Loucy (cell line): ENCODE data around the gene DHX30.
"Not testable (repeated sequence)": the region's sequence is repeated elsewhere in the genome, so short reads cannot be mapped to it uniquely, and the experiment has no call there.

Source experiments
- H2AFZ ChIP-seq: fragments of 200-600 bp; sonication (generic); 2 replicates; pipeline ENCODE4 v1.6.0; 2016; ENCODE audit warnings: antibody characterized with exemption, mild to moderate bottlenecking, low read length, moderate library complexity
- H3F3A ChIP-seq: fragments of 200-600 bp; 2 replicates; pipeline ENCODE4 v1.6.0; 2016; ENCODE audit warnings: antibody characterized with exemption, low read depth, mild to moderate bottlenecking
- H3K27me3 ChIP-seq: fragments of 200-600 bp; sonication (generic); 2 replicates; pipeline ENCODE4 v1.6.1; 2014; ENCODE audit warnings: low read length, mild to moderate bottlenecking; ENCODE audit not compliant: insufficient read depth, poor library complexity, severe bottlenecking
- H3K36me3 ChIP-seq: fragments of 200-600 bp; sonication (generic); 2 replicates; pipeline ENCODE4 v1.6.1; 2016; ENCODE audit warnings: low read length; ENCODE audit not compliant: insufficient read depth
- H3K4me1 ChIP-seq: fragments of 200-600 bp; sonication (generic); 2 replicates; pipeline ENCODE4 v1.5.1; 2014; ENCODE audit warnings: low read length, mild to moderate bottlenecking; ENCODE audit not compliant: insufficient read depth, poor library complexity, severe bottlenecking
- H3K4me2 ChIP-seq: fragments of 200-600 bp; sonication (generic); 2 replicates; pipeline ENCODE4 v1.6.0; 2014; ENCODE audit warnings: antibody characterized with exemption, low read length, low read depth, mild to moderate bottlenecking; ENCODE audit not compliant: poor library complexity, severe bottlenecking
- H3K4me3 ChIP-seq: fragments of 200-600 bp; sonication (generic); 2 replicates; pipeline ENCODE4 v1.5.1; 2014; ENCODE audit warnings: low read length, mild to moderate bottlenecking, mixed read lengths; ENCODE audit not compliant: poor library complexity, severe bottlenecking
- H3K79me2 ChIP-seq: fragments of 200-600 bp; sonication (generic); 2 replicates; pipeline ENCODE4 v1.6.1; 2014; ENCODE audit warnings: low read length; ENCODE audit not compliant: insufficient read depth
- H3K9ac ChIP-seq: fragments of 200-600 bp; sonication (generic); 2 replicates; pipeline ENCODE4 v1.6.0; 2014; ENCODE audit warnings: mild to moderate bottlenecking, low read depth, low read length, moderate library complexity; ENCODE audit not compliant: poor library complexity, severe bottlenecking
- H3K9me2 ChIP-seq: fragments of 200-600 bp; sonication (generic); replicated peaks from 2 replicates; pipeline ENCODE4 v1.6.1; 2016; ENCODE audit warnings: low read depth, low read length, mixed read lengths
- H3K9me3 ChIP-seq: fragments of 200-600 bp; sonication (generic); 2 replicates; pipeline ENCODE4 v1.6.1; 2014; ENCODE audit warnings: mild to moderate bottlenecking, antibody characterized with exemption, low read length, low read depth; ENCODE audit not compliant: insufficient read depth
- H4K20me1 ChIP-seq: fragments of 200-600 bp; sonication (generic); 2 replicates; pipeline ENCODE4 v1.6.0; 2014; ENCODE audit warnings: antibody characterized with exemption, low read length, mild to moderate bottlenecking; ENCODE audit not compliant: insufficient read depth, poor library complexity, severe bottlenecking
- CTCF ChIP-seq: fragments of 200-600 bp; sonication (generic); conservative IDR thresholded peaks from 2 replicates; pipeline ENCODE4 v1.5.1; 2014; ENCODE audit warnings: mild to moderate bottlenecking, antibody characterized with exemption, low read length
- EZH2phosphoT487 ChIP-seq: fragments of 200-600 bp; IDR thresholded peaks from 2 replicates; pipeline ENCODE4 v1.6.1; 2018; ENCODE audit warnings: antibody characterized with exemption, mild to moderate bottlenecking, moderate library complexity, borderline replicate concordance

The DHX30 gene

GRCh38 chr3:47885168-47885567 is 82.2 kb downstream of the DHX30 start:
- Histone ChIP-seq H3K9me2 (no peaks in the 10 kb centered on the region), H3K9me3 (no peaks in the 10 kb centered on the region), H2AFZ (no peak overlapping the region), H3K79me2 (no peaks in the 10 kb centered on the region), H3K4me2 (peak overlapping the region; percentile 1), H3K27me3 (no peaks in the 10 kb centered on the region), H3K9ac (no peak overlapping the region), H3K4me3 (no peak overlapping the region), H4K20me1 (no peaks in the 10 kb centered on the region), H3F3A (no peaks in the 10 kb centered on the region), H3K36me3 (no peaks in the 10 kb centered on the region), H3K4me1 (peaks cover 24% of the 10 kb centered on the region)
- no peak for TF ChIP-seq CTCF
- no peak for TF ChIP-seq EZH2phosphoT487

- H4K20me1 ChIP-seq, H3K9ac ChIP-seq, H3K79me2 ChIP-seq, H3K9me2 ChIP-seq, H2AFZ ChIP-seq, H3K4me3 ChIP-seq, H3K4me2 ChIP-seq, H3K27me3 ChIP-seq, H3F3A ChIP-seq, H3K9me3 ChIP-seq, H3K36me3 ChIP-seq: not testable (repeated sequence)
- peaks cover 27% of the 10 kb centered on the region for H3K4me1 ChIP-seq
Observed at GRCh38 chr3:47887991-47888390, 85.1 kb downstream of the DHX30 start.

- Histone ChIP-seq H3K4me2 (peak overlapping the region; percentile 52), H3K36me3 (peaks cover 7% of the 10 kb centered on the region; the same call in 1 of the 2 replicates), H3K9me2 (no peaks in the 10 kb centered on the region), H3K79me2 (no peaks in the 10 kb centered on the region), H3K9ac (no peak overlapping the region), H3K9me3 (no peaks in the 10 kb centered on the region), H3F3A (no peaks in the 10 kb centered on the region), H3K27me3 (no peaks in the 10 kb centered on the region), H4K20me1 (no peaks in the 10 kb centered on the region), H2AFZ (no peak overlapping the region), H3K4me1 (peaks cover 27% of the 10 kb centered on the region), H3K4me3 (no peak overlapping the region)
- TF ChIP-seq EZH2phosphoT487 (no peak), CTCF (no peak)
Observed at GRCh38 chr3:47888986-47889757, 86.2 kb downstream of the DHX30 start.
